Measurements from ENCODE around the gene PPP1R17.

PPP1R17 gene

DNA sequence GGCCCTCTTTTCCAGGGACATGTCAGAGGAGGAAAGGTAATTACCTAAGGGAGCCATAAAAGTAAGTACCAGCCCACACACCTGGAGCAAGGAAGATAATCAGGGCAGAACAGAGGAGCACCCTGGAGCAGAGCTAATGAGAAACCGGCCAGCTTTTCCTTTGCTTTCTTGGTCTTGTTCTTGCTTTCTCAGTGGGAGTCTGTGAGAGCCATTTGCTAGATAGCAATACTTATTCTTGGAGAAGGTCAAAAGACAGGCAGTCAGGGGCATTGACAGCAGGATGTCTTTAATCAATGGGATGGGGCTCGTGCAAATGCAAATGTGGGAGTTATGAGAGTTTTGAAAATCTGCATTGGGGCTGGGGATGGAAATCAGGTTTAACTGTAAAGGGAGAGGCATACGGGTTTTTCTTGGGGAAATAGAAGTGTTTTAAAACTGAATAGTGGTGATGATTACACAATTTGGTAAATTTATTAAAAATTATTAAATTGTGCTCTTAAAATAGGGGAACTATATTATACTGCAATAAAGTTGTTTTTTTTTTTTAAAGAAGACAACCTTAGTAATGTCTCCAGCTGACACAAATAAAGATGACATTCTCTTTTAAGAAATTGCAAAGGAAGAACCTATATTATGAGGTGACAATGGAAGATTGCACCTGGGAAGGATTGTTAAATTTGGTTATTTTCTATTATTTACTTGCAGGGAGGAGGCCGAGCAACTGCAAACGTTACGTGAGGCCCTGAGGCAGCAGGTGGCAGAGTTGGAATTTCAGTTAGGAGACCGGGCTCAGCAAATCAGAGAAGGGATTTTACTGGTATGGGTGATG, 35.6 kb upstream of the PPP1R17 start:
- TF ChIP-seq, protein P1, sequence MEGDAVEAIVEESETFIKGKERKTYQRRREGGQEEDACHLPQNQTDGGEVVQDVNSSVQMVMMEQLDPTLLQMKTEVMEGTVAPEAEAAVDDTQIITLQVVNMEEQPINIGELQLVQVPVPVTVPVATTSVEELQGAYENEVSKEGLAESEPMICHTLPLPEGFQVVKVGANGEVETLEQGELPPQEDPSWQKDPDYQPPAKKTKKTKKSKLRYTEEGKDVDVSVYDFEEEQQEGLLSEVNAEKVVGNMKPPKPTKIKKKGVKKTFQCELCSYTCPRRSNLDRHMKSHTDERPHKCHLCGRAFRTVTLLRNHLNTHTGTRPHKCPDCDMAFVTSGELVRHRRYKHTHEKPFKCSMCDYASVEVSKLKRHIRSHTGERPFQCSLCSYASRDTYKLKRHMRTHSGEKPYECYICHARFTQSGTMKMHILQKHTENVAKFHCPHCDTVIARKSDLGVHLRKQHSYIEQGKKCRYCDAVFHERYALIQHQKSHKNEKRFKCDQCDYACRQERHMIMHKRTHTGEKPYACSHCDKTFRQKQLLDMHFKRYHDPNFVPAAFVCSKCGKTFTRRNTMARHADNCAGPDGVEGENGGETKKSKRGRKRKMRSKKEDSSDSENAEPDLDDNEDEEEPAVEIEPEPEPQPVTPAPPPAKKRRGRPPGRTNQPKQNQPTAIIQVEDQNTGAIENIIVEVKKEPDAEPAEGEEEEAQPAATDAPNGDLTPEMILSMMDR (IDR thresholded peaks at IDR 0.05; ENCODE audit: low read depth, low read length), result no peak
- no peak for DNase-seq (ENCODE audit: low read depth in 2 of 2)

DNA sequence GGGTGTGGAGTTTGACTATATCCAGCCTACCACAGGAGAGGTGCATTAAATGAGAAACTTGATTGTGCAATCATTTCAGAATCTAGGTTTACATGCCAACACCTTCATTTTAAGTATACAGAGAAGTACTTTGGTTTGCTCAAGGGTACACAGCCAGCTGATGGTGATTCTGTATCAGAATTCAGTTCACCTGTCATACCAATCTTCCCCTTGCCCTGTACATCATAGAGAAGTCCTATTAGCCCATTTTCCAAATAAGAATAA, 35.0 kb upstream of the PPP1R17 start:
- TF ChIP-seq, protein P1 (IDR thresholded peaks at IDR 0.05; ENCODE audit: low read depth, low read length), result no peak
- no peak for DNase-seq (ENCODE audit: low read depth in 2 of 2)
- no peak overlapping the region for H3K4me3 ChIP-seq (replicated peaks in 1 of 2; ENCODE audit: low read depth in 2 of 2, low read length in 2 of 2)

More for the DNA sequence above, 35.6 kb upstream of the PPP1R17 start:
- no peak overlapping the region for H3K4me3 ChIP-seq (replicated peaks in 1 of 2; ENCODE audit: low read depth in 2 of 2, low read length in 2 of 2)

DNA sequence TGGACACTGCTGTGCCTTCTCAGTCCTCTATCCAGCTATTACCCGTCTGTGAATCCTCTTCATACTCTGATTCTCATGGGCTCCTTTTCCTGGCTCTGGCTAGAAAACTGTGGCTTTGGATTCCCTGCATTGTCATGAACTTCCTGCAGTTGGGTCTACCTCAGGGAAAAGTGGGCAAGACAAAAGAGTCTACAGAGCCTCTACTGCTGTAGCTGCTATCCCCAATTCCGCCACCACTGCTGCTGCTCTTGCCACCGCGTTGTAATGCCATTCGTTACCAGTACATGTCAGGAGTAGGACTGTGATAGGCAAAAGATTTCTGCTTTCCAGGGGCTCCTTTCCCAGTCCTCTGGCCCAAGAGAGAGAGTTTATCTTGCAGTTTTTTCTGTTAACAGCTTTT, 23.9 kb upstream of the PPP1R17 start:
- H3K4me3 ChIP-seq (replicated peaks in 1 of 2; ENCODE audit: low read depth in 2 of 2, low read length in 2 of 2), result no peak overlapping the region
- TF ChIP-seq, protein P1 (IDR thresholded peaks at IDR 0.05; ENCODE audit: low read depth, low read length), result no peak
- no peak for DNase-seq (ENCODE audit: low read depth in 2 of 2)

DNA sequence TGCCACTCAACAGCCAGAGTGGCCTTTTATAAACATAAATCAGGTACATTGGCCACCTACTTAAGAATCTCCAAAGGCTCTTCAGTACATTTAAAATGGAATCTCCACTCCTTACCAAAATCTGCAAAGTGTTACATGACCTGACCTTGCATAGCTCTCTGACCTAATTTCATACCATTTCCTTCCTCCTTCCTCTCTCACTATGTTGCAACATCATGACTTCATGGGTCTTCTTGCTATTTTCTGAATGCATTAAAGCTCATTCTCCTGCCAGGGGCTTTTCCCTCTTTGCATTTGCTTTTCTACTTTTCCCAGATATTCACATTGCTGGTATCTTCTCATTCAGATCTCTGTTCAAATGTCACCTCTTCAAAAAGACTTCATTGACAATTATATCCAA, 22.1 kb upstream of the PPP1R17 start:
- TF ChIP-seq, protein P1 (IDR thresholded peaks at IDR 0.05; ENCODE audit: low read depth, low read length), result no peak
- no peak overlapping the region for H3K4me3 ChIP-seq (replicated peaks in 1 of 2; ENCODE audit: low read depth in 2 of 2, low read length in 2 of 2)
- DNase-seq (ENCODE audit: low read depth in 2 of 2), result no peak

DNA sequence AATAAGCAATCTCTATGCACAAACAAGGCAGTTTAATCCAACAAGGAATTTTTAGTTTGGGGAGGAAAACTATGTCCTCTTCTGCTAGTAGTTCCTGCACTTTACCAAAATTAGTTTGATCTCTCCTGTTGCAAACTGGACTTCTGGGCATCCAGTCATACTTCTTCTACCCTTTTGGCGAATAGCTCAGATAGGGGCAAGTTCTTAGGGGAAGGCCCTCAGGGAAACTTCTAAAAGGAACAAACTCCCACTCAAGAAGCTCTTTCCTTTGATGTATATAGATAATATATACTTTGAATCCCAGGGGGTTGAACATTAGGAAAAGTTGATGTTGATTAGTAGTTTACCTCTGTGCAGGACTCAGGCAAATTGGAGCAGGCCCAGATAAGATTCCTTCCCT, 21.5 kb upstream of the PPP1R17 start:
- DNase-seq (ENCODE audit: low read depth in 2 of 2), result no peak
- TF ChIP-seq, protein P1 (IDR thresholded peaks at IDR 0.05; ENCODE audit: low read depth, low read length), result no peak

DNA sequence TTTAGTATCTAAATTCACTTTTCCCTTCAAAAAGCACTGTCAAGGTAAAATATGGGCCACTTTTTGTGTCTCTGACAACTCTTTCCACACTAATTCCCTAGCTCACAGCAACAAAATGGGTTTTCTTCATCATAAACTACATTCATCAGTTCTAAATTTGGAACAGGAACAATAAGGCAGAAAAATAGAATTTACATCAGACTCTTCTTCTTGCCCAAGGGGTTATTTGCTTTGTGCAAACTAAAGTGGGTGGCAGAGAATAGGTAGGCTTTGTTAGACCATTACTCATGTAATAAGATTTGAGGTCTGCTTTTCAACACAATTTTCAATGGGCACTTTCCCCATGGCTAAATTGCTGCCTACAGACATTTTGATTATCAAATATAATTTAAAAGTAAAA, 17.6 kb upstream of the PPP1R17 start:
- TF ChIP-seq, protein P1 (IDR thresholded peaks at IDR 0.05; ENCODE audit: low read depth, low read length), result no peak
- H3K4me3 ChIP-seq (replicated peaks in 1 of 2; ENCODE audit: low read depth in 2 of 2, low read length in 2 of 2), result no peak overlapping the region
- DNase-seq (ENCODE audit: low read depth in 2 of 2), result no peak

More for the DNA sequence above, 21.5 kb upstream of the PPP1R17 start:
- H3K4me3 ChIP-seq (replicated peaks in 1 of 2; ENCODE audit: low read depth in 2 of 2, low read length in 2 of 2), result no peak overlapping the region

Data from cardiac fibroblast (primary cell).